ENCODE results near the gene TRIM65.

DNA sequence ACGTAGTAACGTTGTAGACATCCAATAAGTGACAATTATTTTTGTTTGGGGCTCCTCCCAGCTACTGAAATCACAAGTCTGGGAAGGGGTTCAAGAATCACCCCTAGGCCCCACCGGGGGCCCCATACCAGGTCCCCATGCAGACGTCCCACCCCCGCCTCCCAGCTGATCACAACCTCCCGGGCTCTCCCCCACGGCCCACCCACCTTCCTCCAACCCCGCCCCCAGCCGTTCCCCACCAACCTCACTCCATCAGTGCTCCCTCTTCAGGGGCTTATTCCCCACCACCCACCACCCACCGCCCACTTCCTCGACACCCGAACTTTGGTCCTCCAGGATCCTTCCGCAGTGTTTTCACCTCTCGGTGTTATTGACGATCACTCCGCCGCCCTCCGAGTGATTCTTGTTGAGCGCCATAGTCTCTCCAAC lies 41.9 kb downstream of the TRIM65 start:
- no peak for TF ChIP-seq CTCF (IDR thresholded peaks at IDR 0.05; ENCODE audit: low read length)
- no peak for TF ChIP-seq EZH2 (IDR thresholded peaks at IDR 0.05; ENCODE audit: borderline replicate concordance, low read length)

Measured in OCI-LY1 (cell line).